IMR-90 (cell line): ENCODE measurements around the gene HYDIN. TPM values are rescaled to one million over a fixed set of nuclear protein-coding genes. Genes with fewer than 3 reads are reported as not detected.

ENCODE experiments used
- ATAC-seq: fragments of 200-7000 bp; cut with Tn5 transposase; 2 replicates; pipeline ENCODE4 v1.9.1; 2020; ENCODE audit warnings: low read depth, mild to moderate bottlenecking, moderate library complexity
- BruUV-seq: library from RNA; stranded (reverse); fragments of 400-500 nt; replicated peaks from 2 replicates; lab custom pipeline; 2021; lab: Mats Ljungman, UMichigan
- CTCF ChIA-PET: fragments of 300-600 bp; formaldehyde crosslinking; extraction: SDS; loops from one replicate; lab custom pipeline; 2021; ENCODE audit warnings: antibody characterized with exemption; lab: Yijun Ruan, JAX
- POLR2A ChIA-PET: fragments of 300-600 bp; sonication (Branson Sonifier 250); formaldehyde crosslinking; loops from one replicate; lab custom pipeline; 2022; ENCODE audit warnings: antibody characterized with exemption; ENCODE audit not compliant: unreplicated experiment; lab: Charles Lee
- DNase-seq: peaks from one replicate; pipeline ENCODE4 v3.0.0; 2013
- H2AFZ ChIP-seq: replicated peaks from 2 replicates; pipeline ENCODE3; 2013; ENCODE audit warnings: low read length, mild to moderate bottlenecking; ENCODE audit not compliant: poor library complexity
- H2AK5ac ChIP-seq: 2 replicates; pipeline ENCODE4 v1.6.1; 2013; ENCODE audit warnings: low read depth, low read length, inconsistent platforms
- H2AK9ac ChIP-seq: replicated peaks from 2 replicates; pipeline ENCODE3; 2013; ENCODE audit warnings: mild to moderate bottlenecking, low read depth, low read length, moderate library complexity; ENCODE audit not compliant: poor library complexity
- H2BK120ac ChIP-seq: 2 replicates; pipeline ENCODE4 v1.6.1; 2013; ENCODE audit warnings: low read depth, low read length, inconsistent platforms
- H2BK15ac ChIP-seq: 3 replicates; pipeline ENCODE4 v1.6.1; 2013; ENCODE audit warnings: low read depth, low read length, inconsistent platforms
- H2BK20ac ChIP-seq: 2 replicates; pipeline ENCODE4 v1.6.1; 2013; ENCODE audit warnings: low read depth, mild to moderate bottlenecking, inconsistent platforms, low read length, moderate library complexity
- H2BK5ac ChIP-seq: 2 replicates; pipeline ENCODE4 v1.6.1; 2013; ENCODE audit warnings: mild to moderate bottlenecking, low read depth, low read length, inconsistent platforms; ENCODE audit not compliant: poor library complexity, severe bottlenecking
- H3K14ac ChIP-seq: replicated peaks from 2 replicates; pipeline ENCODE4 v1.6.1; 2013; ENCODE audit warnings: low read depth, low read length, inconsistent platforms
- H3K18ac ChIP-seq: 2 replicates; pipeline ENCODE4 v1.6.1; 2013; ENCODE audit warnings: low read depth, low read length, control low read depth
- H3K23ac ChIP-seq: 2 replicates; pipeline ENCODE4 v1.6.1; 2013; ENCODE audit warnings: low read depth, low read length, inconsistent platforms
- H3K27ac ChIP-seq: 2 replicates; pipeline ENCODE4 v1.5.1; 2013; ENCODE audit warnings: mild to moderate bottlenecking, control low read depth, low read length; ENCODE audit not compliant: insufficient read depth
- H3K27me3 ChIP-seq: 2 replicates; pipeline ENCODE4 v1.6.1; 2013; ENCODE audit warnings: low read length; ENCODE audit not compliant: control insufficient read depth, insufficient read depth
- H3K36me3 ChIP-seq: 2 replicates; pipeline ENCODE4 v1.6.1; 2013; ENCODE audit warnings: low read length, mixed read lengths; ENCODE audit not compliant: control insufficient read depth, insufficient read depth
- H3K4ac ChIP-seq: 2 replicates; pipeline ENCODE4 v1.6.1; 2013; ENCODE audit warnings: low read depth, low read length, inconsistent platforms
- H3K4me1 ChIP-seq: 2 replicates; pipeline ENCODE4 v1.6.1; 2013; ENCODE audit warnings: low read length, mixed read lengths; ENCODE audit not compliant: control insufficient read depth, insufficient read depth
- H3K4me2 ChIP-seq: 2 replicates; pipeline ENCODE4 v1.6.1; 2013; ENCODE audit warnings: low read depth, mild to moderate bottlenecking, control low read depth, low read length, moderate library complexity
- H3K4me3 ChIP-seq: 2 replicates; pipeline ENCODE4 v1.5.1; 2013; ENCODE audit warnings: low read depth, mild to moderate bottlenecking, control low read depth, low read length, moderate library complexity; ENCODE audit not compliant: insufficient read depth
- H3K56ac ChIP-seq: 2 replicates; pipeline ENCODE4 v1.6.1; 2013; ENCODE audit warnings: low read length, inconsistent platforms; ENCODE audit not compliant: insufficient read depth; ENCODE audit errors: extremely low read depth
- H3K79me1 ChIP-seq, 2 experiments: 2 replicates each; pipeline ENCODE4 v1.6.1; 2013; ENCODE audit warnings: low read length in 2 of 2, inconsistent platforms in 1 of 2, low read depth in 1 of 2
- H3K9ac ChIP-seq: 2 replicates; pipeline ENCODE4 v1.6.1; 2013; ENCODE audit warnings: low read depth, low read length, control low read depth
- H3K9me1 ChIP-seq: 2 replicates; pipeline ENCODE4 v1.6.1; 2013; ENCODE audit warnings: low read length, inconsistent platforms; ENCODE audit not compliant: insufficient read depth
- H3K9me3 ChIP-seq: 2 replicates; pipeline ENCODE4 v1.6.1; 2013; ENCODE audit warnings: low read length; ENCODE audit not compliant: control insufficient read depth, insufficient read depth
- H4K20me1 ChIP-seq: 2 replicates; pipeline ENCODE4 v1.6.1; 2013; ENCODE audit warnings: low read length, inconsistent platforms; ENCODE audit not compliant: insufficient read depth
- H4K5ac ChIP-seq: 2 replicates; pipeline ENCODE4 v1.6.1; 2013; ENCODE audit warnings: mild to moderate bottlenecking, low read depth, low read length, control low read depth
- H4K8ac ChIP-seq, 2 experiments: 2 replicates each; pipeline ENCODE4 v1.6.1; 2013; ENCODE audit warnings: low read depth in 2 of 2, low read length in 2 of 2, control low read depth in 1 of 2, inconsistent platforms in 1 of 2
- H4K91ac ChIP-seq: 2 replicates; pipeline ENCODE4 v1.6.1; 2013; ENCODE audit warnings: low read depth, low read length, inconsistent platforms; ENCODE audit not compliant: insufficient read depth
- CHD1 ChIP-seq: IDR thresholded peaks from 2 replicates; pipeline ENCODE4 v1.6.1; 2012; ENCODE audit warnings: low read depth, low read length, improper control_type of control experiment
- CTCF ChIP-seq: conservative IDR thresholded peaks from 2 replicates; pipeline ENCODE4 v1.5.1; 2012; ENCODE audit warnings: mild to moderate bottlenecking, low read depth, low read length, improper control_type of control experiment
- ELK1 ChIP-seq: fragments of 150-350 bp; IDR thresholded peaks from 2 replicates; pipeline ENCODE4 v1.6.1; 2016; ENCODE audit warnings: low read depth, mild to moderate bottlenecking, low read length, moderate library complexity, borderline replicate concordance
- FOS ChIP-seq: fragments of 150-350 bp; IDR thresholded peaks from 2 replicates; pipeline ENCODE4 v1.6.1; 2016; ENCODE audit warnings: low read depth, low read length
- USF2 ChIP-seq: fragments of 150-350 bp; IDR thresholded peaks from 2 replicates; pipeline ENCODE4 v1.6.1; 2017; ENCODE audit warnings: mild to moderate bottlenecking, antibody characterized with exemption, low read length, low read depth
- WGBS, 2 experiments: methylation state at CpG; one replicate each; pipeline versions ENCODE4 v1.1.5 to v1.1.7; 2013; ENCODE audit warnings: missing lambda C conversion rate in 2 of 2; ENCODE audit not compliant: insufficient read length in 1 of 2; ENCODE audit errors: extremely low coverage in 2 of 2; 5-methylcytosine and 5-hydroxymethylcytosine counted together
- dilution Hi-C: fragments of 300-500 bp; cut with HindIII; formaldehyde crosslinking; loops from one replicate; pipeline ENCODE4 v1.14.3; 2018; ENCODE audit warnings: low sequenced_read_pairs; ENCODE audit not compliant: unreplicated experiment
- in situ Hi-C: fragments of 300-500 bp; cut with MboI; formaldehyde crosslinking; loops from 3 replicates; pipeline ENCODE4 v1.14.3; 2019; ENCODE audit warnings: low sequenced_read_pairs, inconsistent platforms, mixed read lengths
- intact Hi-C: fragments of 100-400 bp; cut with micrococcal nuclease; formaldehyde crosslinking; loops from 2 replicates; pipeline ENCODE4 v1.10.0; 2022
- polyA plus RNA-seq, 3 experiments: library from polyadenylated mRNA; depleted of rRNA; stranded (reverse); fragments of >200 nt; gene quantifications; 2 replicates each; pipeline ENCODE4 v1.2.3, GENCODE V29; 2012; ENCODE audit warnings: low replicate concordance in 1 of 3
- total RNA-seq: library from RNA; depleted of rRNA; stranded (reverse); fragments of >200 nt; gene quantifications from 2 replicates; pipeline ENCODE4 v1.2.3, GENCODE V29; 2012

The HYDIN gene
- total and polyA plus RNA-seq, 2 of the 4 experiments (the other 2 are of a cell fraction), result 0.18 to 0.27 TPM

- no peak overlapping the region for H3K23ac ChIP-seq
- H2BK15ac ChIP-seq, result no peak overlapping the region
- no peaks in the 10 kb centered on the region for H3K9me3 ChIP-seq
- no peak overlapping the region for H3K56ac ChIP-seq
- H4K91ac ChIP-seq, result no peak overlapping the region
- no peak overlapping the region for H3K4ac ChIP-seq
- TF ChIP-seq FOS (no peak), USF2 (no peak), CTCF (no peak), CHD1 (no peak), ELK1 (no peak)
- no peak overlapping the region for H4K5ac ChIP-seq
- no peak for DNase-seq
- no peaks in the 10 kb centered on the region for H4K20me1 ChIP-seq
- H3K4me3 ChIP-seq, result no peak overlapping the region
- H2BK120ac ChIP-seq, result no peak overlapping the region
- H2AK9ac ChIP-seq, result no peak overlapping the region
- CTCF ChIA-PET, result no interaction called here
- H2AK5ac ChIP-seq, result no peak overlapping the region
- in situ Hi-C loops (no loop called here), intact Hi-C loops (no loop called here), dilution Hi-C loops (no loop called here)
- H3K9me1 ChIP-seq, result no peaks in the 10 kb centered on the region
- H2AFZ ChIP-seq, result no peak overlapping the region
- no TSS peak for BruUV-seq
- no peak overlapping the region for H2BK5ac ChIP-seq
- H2BK20ac ChIP-seq, result no peak overlapping the region
- WGBS, 2 experiments, result 83% methylated on average over 2 of the region's 3 CpGs; no CpG with 5 or more reads in 1 of the 2 experiments
- no peak overlapping the region for H3K27ac ChIP-seq
- H3K36me3 ChIP-seq, result no peaks in the 10 kb centered on the region
- ATAC-seq, result no peak
- no peak overlapping the region for H3K9ac ChIP-seq
- H4K8ac ChIP-seq, result no peak overlapping the region
- no peaks in the 10 kb centered on the region for H3K79me1 ChIP-seq
- no peak overlapping the region for H3K18ac ChIP-seq
- no peak overlapping the region for H3K4me2 ChIP-seq
- no peak overlapping the region for H3K14ac ChIP-seq
- H3K27me3 ChIP-seq, result no peaks in the 10 kb centered on the region
- POLR2A ChIA-PET, result no interaction called here
- no peaks in the 10 kb centered on the region for H3K4me1 ChIP-seq
These were observed 13.8 kb downstream of the HYDIN start for GRCh38 chr16:71216714-71217113.
